Mucosa of stomach (tissue), 1 donor: ENCODE results near the gene PALLD.

Experiments
- H3K27me3 ChIP-seq: one replicate; pipeline ENCODE4 v1.7.0; 2013; ENCODE audit warnings: mild to moderate bottlenecking, low read length; ENCODE audit not compliant: control insufficient read depth, insufficient read depth
- H3K36me3 ChIP-seq: one replicate; pipeline ENCODE4 v1.7.0; 2013; ENCODE audit warnings: low read length; ENCODE audit not compliant: control insufficient read depth, insufficient read depth
- H3K4me1 ChIP-seq: one replicate; pipeline ENCODE4 v1.7.0; 2013; ENCODE audit warnings: mild to moderate bottlenecking, low read length; ENCODE audit not compliant: control insufficient read depth, insufficient read depth
- H3K4me3 ChIP-seq: one replicate; pipeline ENCODE4 v1.7.0; 2013; ENCODE audit warnings: low read length
- H3K9ac ChIP-seq: one replicate; pipeline ENCODE4 v1.7.0; 2013; ENCODE audit warnings: mild to moderate bottlenecking, low read length, moderate library complexity
- H3K9me3 ChIP-seq: one replicate; pipeline ENCODE4 v1.7.0; 2013; ENCODE audit warnings: mild to moderate bottlenecking, low read length, moderate library complexity; ENCODE audit not compliant: control insufficient read depth
- donor health status: Pancreatic carcinoma.

The PALLD gene

DNA sequence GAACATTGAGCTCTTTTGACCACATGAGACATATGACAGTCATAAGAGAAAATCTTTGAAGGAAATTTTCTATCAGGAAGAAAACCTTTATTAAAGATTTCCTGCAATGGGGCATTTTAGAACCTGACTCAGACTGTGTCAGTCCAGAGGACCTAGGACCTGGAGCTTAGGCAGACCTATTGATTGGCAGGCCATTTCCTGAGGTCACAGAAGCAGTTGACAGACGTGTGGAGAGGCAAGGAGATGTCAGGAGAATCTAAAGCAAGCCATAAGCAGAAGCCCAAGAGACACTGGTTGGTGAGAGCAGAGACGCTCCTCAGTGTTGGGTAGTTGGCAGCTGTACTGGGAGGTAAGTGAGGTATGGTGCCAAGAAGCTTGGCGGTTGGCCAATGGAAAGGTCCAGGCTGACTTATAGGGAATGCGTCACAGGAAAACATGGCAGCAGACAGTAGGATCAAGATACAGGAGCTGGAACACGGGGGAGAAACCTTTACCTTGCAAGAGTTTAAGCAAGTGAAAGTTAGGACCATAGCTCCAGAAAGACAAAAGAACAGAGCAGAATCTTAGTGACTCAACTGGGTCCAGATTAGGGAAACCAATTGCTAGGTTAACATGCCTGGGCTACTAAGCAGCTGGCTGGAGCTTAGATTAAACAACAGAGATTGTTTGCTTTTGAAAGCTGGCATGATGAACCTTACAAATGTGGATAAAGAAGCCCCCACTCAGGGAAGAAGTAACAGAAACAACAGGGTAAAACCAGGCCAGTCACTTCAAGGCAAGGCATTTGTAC lies 18.6 kb downstream of the PALLD start:
- no peaks in the 10 kb centered on the region for H3K9me3 ChIP-seq
- no peak overlapping the region for H3K4me3 ChIP-seq
- H3K4me1 ChIP-seq, result no peaks in the 10 kb centered on the region
- no peaks in the 10 kb centered on the region for H3K36me3 ChIP-seq
- no peaks in the 10 kb centered on the region for H3K27me3 ChIP-seq
- H3K9ac ChIP-seq, result no peak overlapping the region

DNA sequence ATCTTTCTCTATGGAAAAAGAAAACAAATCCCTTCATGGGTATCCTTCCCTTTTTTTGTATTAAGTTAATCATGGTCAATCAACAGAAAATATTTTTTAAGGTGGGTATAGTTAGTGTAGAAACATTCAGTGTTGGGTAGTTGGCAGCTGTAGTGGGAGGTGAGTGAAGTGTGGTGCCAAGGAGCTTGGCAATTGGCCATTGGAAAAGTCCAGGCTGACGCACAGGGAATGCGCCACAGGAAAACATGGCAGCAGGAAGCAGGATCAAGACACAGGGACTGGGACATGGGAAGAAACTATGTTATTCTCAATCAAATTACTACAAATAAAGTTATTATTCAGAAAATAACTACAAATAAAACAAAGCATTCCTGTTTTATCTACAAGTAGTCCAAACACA lies 20.0 kb downstream of the PALLD start:
- H3K9me3 ChIP-seq, result no peaks in the 10 kb centered on the region
- H3K4me1 ChIP-seq, result no peaks in the 10 kb centered on the region

DNA sequence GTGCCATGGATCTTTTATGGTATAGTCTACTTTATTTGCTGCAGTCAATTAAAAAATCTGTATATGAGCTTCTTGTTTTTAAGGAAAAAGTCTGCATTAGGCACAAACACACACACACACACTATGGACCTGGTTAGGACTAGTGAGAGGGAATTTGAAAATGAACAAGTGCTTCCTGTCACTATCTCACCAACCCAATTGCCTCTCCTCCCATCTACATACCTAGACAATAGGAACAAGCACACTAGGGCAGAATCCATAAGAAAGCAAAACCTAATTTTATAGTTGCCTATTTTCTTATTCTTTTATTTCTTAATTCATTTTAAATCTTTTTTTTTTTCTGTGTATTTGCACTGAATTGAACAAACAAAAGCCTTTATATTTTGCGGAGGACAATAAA lies 22.7 kb downstream of the PALLD start:
- no peaks in the 10 kb centered on the region for H3K36me3 ChIP-seq
- H3K4me3 ChIP-seq, result no peak overlapping the region
- no peaks in the 10 kb centered on the region for H3K27me3 ChIP-seq
- H3K9me3 ChIP-seq, result no peaks in the 10 kb centered on the region
- no peak overlapping the region for H3K9ac ChIP-seq
- H3K4me1 ChIP-seq, result no peaks in the 10 kb centered on the region

More for the DNA sequence above, 20.0 kb downstream of the PALLD start:
- Histone ChIP-seq H3K4me3 (no peak overlapping the region), H3K27me3 (no peaks in the 10 kb centered on the region), H3K36me3 (no peaks in the 10 kb centered on the region), H3K9ac (no peak overlapping the region)

GRCh38 chr4:168521721-168522120 lies 24.9 kb downstream of the PALLD start:
- Histone ChIP-seq H3K27me3 (no peaks in the 10 kb centered on the region), H3K9ac (no peak overlapping the region), H3K9me3 (no peaks in the 10 kb centered on the region), H3K4me3 (no peak overlapping the region), H3K4me1 (no peaks in the 10 kb centered on the region), H3K36me3 (no peaks in the 10 kb centered on the region)

DNA sequence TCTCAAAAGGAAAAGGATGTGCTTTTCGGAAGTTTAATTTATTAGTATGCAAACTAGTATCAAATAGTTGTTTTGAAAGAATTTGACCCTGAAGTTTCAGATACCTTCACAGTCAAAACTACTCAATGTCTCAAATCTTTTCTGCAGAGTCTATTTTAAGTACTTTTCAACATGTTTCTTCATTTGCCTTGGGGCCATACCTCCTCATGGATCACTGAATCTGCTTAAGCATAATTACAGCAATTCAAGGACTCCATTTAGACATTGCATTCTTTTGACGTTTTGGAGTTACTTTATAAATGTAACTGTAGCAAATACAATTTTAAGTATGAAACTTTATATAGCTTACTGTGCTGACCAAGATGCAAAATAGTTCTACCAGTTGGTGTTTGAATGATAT lies 25.5 kb downstream of the PALLD start:
- no peak overlapping the region for H3K4me3 ChIP-seq
- H3K36me3 ChIP-seq, result no peaks in the 10 kb centered on the region
- H3K4me1 ChIP-seq, result no peaks in the 10 kb centered on the region
- no peaks in the 10 kb centered on the region for H3K27me3 ChIP-seq
- H3K9me3 ChIP-seq, result no peaks in the 10 kb centered on the region
- no peak overlapping the region for H3K9ac ChIP-seq

GRCh38 chr4:168522829-168523489 lies 26.1 kb downstream of the PALLD start:
- Histone ChIP-seq H3K4me1 (no peaks in the 10 kb centered on the region), H3K36me3 (no peaks in the 10 kb centered on the region), H3K27me3 (no peaks in the 10 kb centered on the region), H3K9ac (no peak overlapping the region), H3K4me3 (no peak overlapping the region), H3K9me3 (no peaks in the 10 kb centered on the region)

DNA sequence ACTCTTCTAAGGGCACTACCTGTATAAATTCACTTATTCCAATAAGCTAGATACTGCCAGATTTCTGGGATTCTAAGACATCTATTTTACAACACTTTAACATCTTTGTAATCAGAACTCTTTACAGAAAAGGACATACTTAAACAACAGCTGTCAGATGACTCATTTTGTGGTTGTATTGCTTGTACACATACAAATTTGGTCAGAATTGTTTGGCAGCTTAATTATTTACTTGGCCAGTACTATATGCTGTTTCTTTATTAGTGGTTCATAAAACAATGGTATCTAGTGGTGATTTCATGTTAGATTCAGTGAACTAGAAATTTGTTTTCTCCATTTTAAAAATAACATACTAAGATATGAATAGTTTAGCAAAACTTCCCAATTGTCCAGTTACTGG lies 27.2 kb downstream of the PALLD start:
- Histone ChIP-seq H3K9ac (no peak overlapping the region), H3K36me3 (no peaks in the 10 kb centered on the region), H3K9me3 (no peaks in the 10 kb centered on the region), H3K4me3 (no peak overlapping the region), H3K4me1 (no peaks in the 10 kb centered on the region), H3K27me3 (no peaks in the 10 kb centered on the region)

GRCh38 chr4:168524897-168525296 lies 28.0 kb downstream of the PALLD start:
- H3K27me3 ChIP-seq, result no peaks in the 10 kb centered on the region
- H3K9ac ChIP-seq, result no peak overlapping the region
- no peaks in the 10 kb centered on the region for H3K4me1 ChIP-seq
- H3K4me3 ChIP-seq, result no peak overlapping the region
- no peaks in the 10 kb centered on the region for H3K9me3 ChIP-seq
- no peaks in the 10 kb centered on the region for H3K36me3 ChIP-seq

- H3K27me3 ChIP-seq, result no peaks in the 10 kb centered on the region
- H3K36me3 ChIP-seq, result no peaks in the 10 kb centered on the region
- H3K4me3 ChIP-seq, result no peak overlapping the region
- H3K9ac ChIP-seq, result no peak overlapping the region
- H3K9me3 ChIP-seq, result no peaks in the 10 kb centered on the region
- H3K4me1 ChIP-seq, result no peaks in the 10 kb centered on the region
Observed at GRCh38 chr4:168527560-168527959, 30.7 kb downstream of the PALLD start.

GRCh38 chr4:168528131-168528949 lies 31.5 kb downstream of the PALLD start:
- Histone ChIP-seq H3K4me3 (no peak overlapping the region), H3K9ac (no peak overlapping the region), H3K9me3 (no peaks in the 10 kb centered on the region), H3K27me3 (no peaks in the 10 kb centered on the region), H3K4me1 (no peaks in the 10 kb centered on the region), H3K36me3 (no peaks in the 10 kb centered on the region)

DNA sequence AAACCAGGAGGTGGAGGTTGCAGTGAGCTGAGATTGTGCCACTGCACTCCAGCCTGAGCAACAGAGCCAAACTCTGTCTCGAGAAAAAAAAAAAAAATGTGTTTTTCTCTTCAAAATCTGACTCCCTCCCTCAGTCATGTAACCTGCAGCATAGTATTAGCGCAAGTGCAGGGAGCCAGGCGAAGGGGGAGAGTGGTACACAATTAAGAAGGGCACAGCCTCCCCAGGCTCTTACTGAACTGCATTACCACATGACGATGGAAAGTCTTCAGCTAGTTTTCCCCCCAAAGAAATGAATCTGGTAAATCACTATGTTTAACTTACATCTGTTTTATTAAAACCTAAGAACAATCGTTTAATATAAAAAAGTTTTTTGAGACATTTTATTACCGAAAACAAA lies 32.4 kb downstream of the PALLD start:
- Histone ChIP-seq H3K4me1 (no peaks in the 10 kb centered on the region), H3K9me3 (no peaks in the 10 kb centered on the region), H3K4me3 (no peak overlapping the region), H3K9ac (no peak overlapping the region), H3K36me3 (no peaks in the 10 kb centered on the region), H3K27me3 (no peaks in the 10 kb centered on the region)

- Histone ChIP-seq H3K4me3 (no peak overlapping the region), H3K9me3 (no peaks in the 10 kb centered on the region), H3K36me3 (no peaks in the 10 kb centered on the region), H3K27me3 (no peaks in the 10 kb centered on the region), H3K4me1 (no peaks in the 10 kb centered on the region), H3K9ac (no peak overlapping the region)
Observed at GRCh38 chr4:168531305-168531704, 34.5 kb downstream of the PALLD start.
